ENCODE results near the gene OR51S1. TPM values are rescaled to one million over a fixed set of nuclear protein-coding genes. Genes with fewer than 3 reads are reported as not detected.

OR51S1 gene
- total and polyA plus RNA-seq, 7 donors: not detected

GRCh38 chr11:4886186-4886585, 37.2 kb upstream of the OR51S1 start:
- WGBS, 3 donors: 67 to 80% (median 70%) methylated on average over 3 of the region's 3 CpGs
- H3K4me1 ChIP-seq: no peaks in the 10 kb centered on the region
- H3K27ac ChIP-seq: no peak overlapping the region
- no peak for TF ChIP-seq CTCF (IDR thresholded peaks at IDR 0.05)
- H3K36me3 ChIP-seq (ENCODE audit: insufficient read depth in 1 of 2, low read depth in 1 of 2): no peaks in the 10 kb centered on the region
- ATAC-seq (no peak), DNase-seq (no peak)
- no peak overlapping the region for H3K4me3 ChIP-seq
- H3K9me3 ChIP-seq: no peaks in the 10 kb centered on the region
- no peaks in the 10 kb centered on the region for H3K27me3 ChIP-seq (ENCODE audit: insufficient read depth in 3 of 3, low read length in 2 of 3)
- intact Hi-C loops (cut with DNase I): no loop called here

DNA sequence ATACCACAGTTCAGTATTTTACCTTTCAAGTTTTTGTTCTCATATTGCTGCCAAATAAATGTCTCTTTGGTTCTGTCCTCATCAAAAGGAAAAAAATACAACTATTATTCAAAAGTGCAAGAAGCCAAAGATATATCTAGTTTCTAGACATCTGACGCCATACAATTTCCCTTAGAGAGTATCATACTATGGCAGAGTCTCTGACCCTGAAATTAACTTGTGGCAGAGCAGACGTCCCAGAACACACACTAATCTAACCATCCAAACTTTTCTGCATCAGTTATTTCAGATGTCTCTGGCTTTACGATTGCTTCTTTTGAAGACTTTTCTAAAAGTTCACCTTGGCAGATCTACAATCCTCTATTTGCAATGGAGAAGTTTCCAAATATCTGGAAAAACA, 35.4 kb upstream of the OR51S1 start:
- no peak for TF ChIP-seq CTCF (IDR thresholded peaks at IDR 0.05)
- Histone ChIP-seq H3K36me3 (ENCODE audit: insufficient read depth in 1 of 2, low read depth in 1 of 2) (no peaks in the 10 kb centered on the region), H3K9me3 (no peaks in the 10 kb centered on the region), H3K27me3 (ENCODE audit: insufficient read depth in 3 of 3, low read length in 2 of 3) (no peaks in the 10 kb centered on the region), H3K4me1 (no peaks in the 10 kb centered on the region), H3K27ac (no peak overlapping the region), H3K4me3 (no peak overlapping the region)
- no peak for ATAC-seq
- intact Hi-C loops (cut with DNase I): no loop called here
- WGBS, 3 donors: 26 to 30% (median 28%) methylated on average over 3 of the region's 3 CpGs
- DNase-seq: no peak

GRCh38 chr11:4882543-4882942, 33.5 kb upstream of the OR51S1 start:
- ATAC-seq: no peak
- Histone ChIP-seq H3K4me1 (no peaks in the 10 kb centered on the region), H3K27ac (no peak overlapping the region), H3K9me3 (no peaks in the 10 kb centered on the region), H3K4me3 (no peak overlapping the region), H3K36me3 (ENCODE audit: insufficient read depth in 1 of 2, low read depth in 1 of 2) (no peaks in the 10 kb centered on the region), H3K27me3 (ENCODE audit: insufficient read depth in 3 of 3, low read length in 2 of 3) (no peaks in the 10 kb centered on the region)
- no peak for TF ChIP-seq CTCF (IDR thresholded peaks at IDR 0.05)
- intact Hi-C loops (cut with DNase I): no loop called here
- 71 to 82% (median 72%) methylated on average over 5 of the region's 5 CpGs for WGBS, 3 donors
- DNase-seq: no peak

DNA sequence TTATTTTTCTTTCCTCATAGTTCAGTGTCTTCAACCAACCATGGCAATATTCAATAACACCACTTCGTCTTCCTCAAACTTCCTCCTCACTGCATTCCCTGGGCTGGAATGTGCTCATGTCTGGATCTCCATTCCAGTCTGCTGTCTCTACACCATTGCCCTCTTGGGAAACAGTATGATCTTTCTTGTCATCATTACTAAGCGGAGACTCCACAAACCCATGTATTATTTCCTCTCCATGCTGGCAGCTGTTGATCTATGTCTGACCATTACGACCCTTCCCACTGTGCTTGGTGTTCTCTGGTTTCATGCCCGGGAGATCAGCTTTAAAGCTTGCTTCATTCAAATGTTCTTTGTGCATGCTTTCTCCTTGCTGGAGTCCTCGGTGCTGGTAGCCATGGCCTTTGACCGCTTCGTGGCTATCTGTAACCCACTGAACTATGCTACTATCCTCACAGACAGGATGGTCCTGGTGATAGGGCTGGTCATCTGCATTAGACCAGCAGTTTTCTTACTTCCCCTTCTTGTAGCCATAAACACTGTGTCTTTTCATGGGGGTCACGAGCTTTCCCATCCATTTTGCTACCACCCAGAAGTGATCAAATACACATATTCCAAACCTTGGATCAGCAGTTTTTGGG, 33.0 kb upstream of the OR51S1 start, which contains the start of gene OR51T1:
TSS of gene OR51T1 (plus strand) at position 41 of the 641 bp plus-strand sequence. CDS start at position 41, 0 bp downstream.
- DNase-seq (no peak), ATAC-seq (no peak)
- intact Hi-C loops (cut with DNase I): no loop called here
- Histone ChIP-seq H3K36me3 (ENCODE audit: insufficient read depth in 1 of 2, low read depth in 1 of 2) (no peaks in the 10 kb centered on the region), H3K9me3 (no peaks in the 10 kb centered on the region), H3K27me3 (ENCODE audit: insufficient read depth in 3 of 3, low read length in 2 of 3) (no peaks in the 10 kb centered on the region), H3K4me1 (no peaks in the 10 kb centered on the region), H3K4me3 (no peak within 1 kb of the TSS), H3K27ac (no peak within 1 kb of the TSS)
- WGBS, 3 donors: 26 to 34% (median 32%) methylated on average over 8 of the region's 8 CpGs
- TF ChIP-seq CTCF (IDR thresholded peaks at IDR 0.05): no peak

DNA sequence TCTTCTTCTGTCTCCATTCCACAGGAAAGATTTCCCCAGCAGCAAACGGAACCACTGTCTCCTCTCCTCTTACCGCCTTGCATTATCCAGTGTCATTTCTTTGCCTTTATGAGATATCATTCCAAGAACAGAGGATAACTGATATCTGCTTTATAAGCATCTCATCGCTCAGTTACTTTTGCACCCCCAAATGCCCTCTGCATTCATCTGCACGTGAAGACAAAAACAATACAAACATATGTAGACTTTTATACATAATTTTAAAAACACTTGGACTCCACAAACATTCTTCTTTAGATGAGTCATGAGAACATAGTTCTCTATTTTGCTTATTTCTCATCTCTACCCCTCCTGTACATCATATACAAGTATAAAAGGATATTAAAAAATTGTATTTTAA, 32.2 kb upstream of the OR51S1 start:
- Histone ChIP-seq H3K9me3 (no peaks in the 10 kb centered on the region), H3K27me3 (ENCODE audit: insufficient read depth in 3 of 3, low read length in 2 of 3) (no peaks in the 10 kb centered on the region), H3K27ac (no peak overlapping the region), H3K4me3 (no peak overlapping the region), H3K36me3 (ENCODE audit: insufficient read depth in 1 of 2, low read depth in 1 of 2) (no peaks in the 10 kb centered on the region), H3K4me1 (no peaks in the 10 kb centered on the region)
- WGBS, 3 donors: 72% methylated on average over 4 of the region's 4 CpGs
- intact Hi-C loops (cut with DNase I): no loop called here
- no peak for ATAC-seq
- no peak for DNase-seq
- TF ChIP-seq CTCF (IDR thresholded peaks at IDR 0.05): no peak
